ENCODE measurements around the gene FGF18. TPM values are rescaled to one million over a fixed set of nuclear protein-coding genes. Genes with fewer than 3 reads are reported as not detected.

The FGF18 gene
- total RNA-seq, 2 donors from 2014 or later: 0.35 TPM; not detected in 1

DNA sequence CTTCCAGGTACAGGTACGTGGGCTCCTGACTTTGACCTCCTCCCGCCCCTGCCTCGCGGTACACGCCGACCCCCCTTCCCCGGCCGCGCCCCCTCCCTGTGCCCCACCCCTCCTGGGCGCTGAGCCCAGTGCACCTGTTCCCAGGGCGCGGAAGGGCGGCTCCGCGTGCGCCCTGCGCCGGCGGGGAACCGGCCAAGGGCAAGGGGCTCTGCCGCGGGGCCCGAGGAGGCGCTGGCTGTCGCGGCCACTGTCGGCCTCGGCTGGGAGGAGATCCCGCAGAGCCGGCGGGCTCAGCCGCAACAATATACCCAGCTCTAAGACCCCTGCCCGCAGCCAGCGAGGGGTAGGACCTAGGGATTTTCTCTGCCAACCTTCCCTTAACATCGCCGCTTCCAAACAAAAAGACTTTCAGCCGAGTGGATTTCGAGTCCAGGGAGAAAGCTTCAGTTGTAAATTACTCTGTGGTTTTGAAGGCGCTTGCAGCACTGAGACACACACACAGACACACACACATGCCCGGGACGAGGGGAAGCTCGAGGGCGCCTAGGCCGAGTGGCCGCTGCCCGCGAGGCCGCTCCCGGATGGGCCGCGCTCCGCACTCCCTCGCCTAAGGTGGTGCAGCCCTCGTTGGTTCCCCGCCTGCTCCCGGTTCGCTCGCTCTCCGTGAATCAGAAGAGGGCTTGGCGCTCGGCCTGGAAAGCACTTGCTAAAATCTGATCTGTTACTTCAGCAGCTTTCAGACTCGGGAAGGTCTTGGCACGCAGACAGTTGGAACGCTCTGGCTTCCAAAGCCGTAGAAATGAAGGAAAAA lies 1.2 kb downstream of the FGF18 start:
- Histone ChIP-seq H3K4me3 (peak overlapping the region; percentile 30), H3K27me3 (peaks cover 15% of the 10 kb centered on the region), H3K4me1 (peaks cover 14% of the 10 kb centered on the region), H3K9ac (ENCODE audit: low read depth in 2 of 2, low read length in 2 of 2) (peak overlapping the region in 1 of 2 donors; percentile 56), H3K27ac (no peak overlapping the region), H3K9me3 (no peaks in the 10 kb centered on the region), H3K36me3 (no peaks in the 10 kb centered on the region)
- TF ChIP-seq, protein P1, sequence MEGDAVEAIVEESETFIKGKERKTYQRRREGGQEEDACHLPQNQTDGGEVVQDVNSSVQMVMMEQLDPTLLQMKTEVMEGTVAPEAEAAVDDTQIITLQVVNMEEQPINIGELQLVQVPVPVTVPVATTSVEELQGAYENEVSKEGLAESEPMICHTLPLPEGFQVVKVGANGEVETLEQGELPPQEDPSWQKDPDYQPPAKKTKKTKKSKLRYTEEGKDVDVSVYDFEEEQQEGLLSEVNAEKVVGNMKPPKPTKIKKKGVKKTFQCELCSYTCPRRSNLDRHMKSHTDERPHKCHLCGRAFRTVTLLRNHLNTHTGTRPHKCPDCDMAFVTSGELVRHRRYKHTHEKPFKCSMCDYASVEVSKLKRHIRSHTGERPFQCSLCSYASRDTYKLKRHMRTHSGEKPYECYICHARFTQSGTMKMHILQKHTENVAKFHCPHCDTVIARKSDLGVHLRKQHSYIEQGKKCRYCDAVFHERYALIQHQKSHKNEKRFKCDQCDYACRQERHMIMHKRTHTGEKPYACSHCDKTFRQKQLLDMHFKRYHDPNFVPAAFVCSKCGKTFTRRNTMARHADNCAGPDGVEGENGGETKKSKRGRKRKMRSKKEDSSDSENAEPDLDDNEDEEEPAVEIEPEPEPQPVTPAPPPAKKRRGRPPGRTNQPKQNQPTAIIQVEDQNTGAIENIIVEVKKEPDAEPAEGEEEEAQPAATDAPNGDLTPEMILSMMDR (IDR thresholded peaks at IDR 0.05): no peak
- DNase-seq: peak; percentile 69
- intact Hi-C loops (cut with DNase I): loop anchor here (5.0 kb wide), 1 partner anchor 622 kb away; no protein-coding TSS in a partner anchor

DNA sequence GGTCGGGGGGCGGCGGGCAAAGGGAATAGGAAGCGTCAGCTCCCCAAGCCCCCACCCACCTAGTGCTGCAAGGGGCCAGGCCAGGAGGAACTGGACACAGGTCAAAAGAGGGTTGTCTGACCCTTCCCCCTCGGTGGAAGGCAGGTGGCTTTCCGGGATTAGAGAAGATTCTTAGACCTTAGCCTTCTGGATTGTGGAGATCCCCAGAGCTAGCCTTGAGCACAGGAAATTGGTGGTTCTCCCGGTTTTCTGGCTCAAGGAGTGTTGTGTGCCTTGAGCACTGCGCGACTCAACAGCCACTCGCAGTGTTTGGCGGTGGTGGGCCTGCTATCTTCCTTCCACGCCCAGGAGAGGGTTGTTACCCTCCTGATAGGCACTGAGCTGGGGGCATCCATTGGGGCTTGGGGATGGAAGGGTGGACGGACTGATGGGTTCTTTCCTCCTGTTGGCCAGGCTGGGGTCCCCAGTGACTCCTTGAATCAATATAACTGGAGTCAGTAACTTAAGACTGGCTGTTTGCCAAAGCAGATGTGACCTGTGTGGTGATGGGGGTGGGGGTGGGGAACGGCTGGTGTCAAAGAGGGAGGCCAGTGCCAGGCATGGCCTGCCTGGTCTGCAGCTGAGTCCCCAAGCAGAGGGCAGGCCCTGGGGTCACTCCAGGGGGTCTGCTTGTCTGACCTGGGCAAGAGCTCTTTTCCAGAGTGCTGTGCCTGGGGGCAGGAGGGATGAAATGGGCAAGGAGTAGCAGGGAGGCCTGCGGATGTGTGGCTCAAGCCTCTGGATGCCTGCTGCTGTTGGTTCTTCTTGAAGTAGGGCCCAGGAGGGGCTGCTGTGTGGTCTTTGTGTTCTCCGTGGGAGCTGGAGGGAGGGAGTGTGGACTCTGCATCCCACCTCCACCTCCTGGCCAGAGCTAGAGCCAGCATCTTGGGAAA lies 2.1 kb downstream of the FGF18 start:
- peaks cover 14% of the 10 kb centered on the region for H3K4me1 ChIP-seq
- TF ChIP-seq, protein P1 (IDR thresholded peaks at IDR 0.05): no peak
- peaks cover 15% of the 10 kb centered on the region for H3K27me3 ChIP-seq
- DNase-seq: no peak
- no peak overlapping the region for H3K27ac ChIP-seq
- H3K9ac ChIP-seq (ENCODE audit: low read depth in 2 of 2, low read length in 2 of 2): no peak overlapping the region
- H3K36me3 ChIP-seq: no peaks in the 10 kb centered on the region
- intact Hi-C loops (cut with DNase I): loop anchor here (5.0 kb wide), 1 partner anchor 621 kb away; no protein-coding TSS in a partner anchor
- H3K4me3 ChIP-seq: no peak overlapping the region
- no peaks in the 10 kb centered on the region for H3K9me3 ChIP-seq

- DNase-seq: no peak
- intact Hi-C loops (cut with DNase I): loop anchor here (5.0 kb wide), 1 partner anchor 620 kb away; no protein-coding TSS in a partner anchor
- TF ChIP-seq, protein P1 (IDR thresholded peaks at IDR 0.05): no peak
Measured at GRCh38 chr5:171422495-171422894, 3.0 kb downstream of the FGF18 start.

GRCh38 chr5:171422902-171423663 lies 3.6 kb downstream of the FGF18 start:
- intact Hi-C loops (cut with DNase I): loop anchor here (5.0 kb wide), 1 partner anchor 619 kb away; no protein-coding TSS in a partner anchor
- H3K4me3 ChIP-seq: no peak overlapping the region
- no peak overlapping the region for H3K27ac ChIP-seq
- H3K9ac ChIP-seq (ENCODE audit: low read depth in 2 of 2, low read length in 2 of 2): no peak overlapping the region
- no peak for DNase-seq
- TF ChIP-seq, protein P1 (IDR thresholded peaks at IDR 0.05): no peak
- H3K27me3 ChIP-seq: peaks cover 15% of the 10 kb centered on the region
- H3K4me1 ChIP-seq: peaks cover 14% of the 10 kb centered on the region
- H3K9me3 ChIP-seq: no peaks in the 10 kb centered on the region
- no peaks in the 10 kb centered on the region for H3K36me3 ChIP-seq

More at GRCh38 chr5:171422495-171422894, 3.0 kb downstream of the FGF18 start:
- no peak overlapping the region for H3K27ac ChIP-seq
- H3K27me3 ChIP-seq: peaks cover 15% of the 10 kb centered on the region
- H3K4me3 ChIP-seq: no peak overlapping the region
- H3K36me3 ChIP-seq: no peaks in the 10 kb centered on the region
- H3K4me1 ChIP-seq: peaks cover 14% of the 10 kb centered on the region
- no peak overlapping the region for H3K9ac ChIP-seq (ENCODE audit: low read depth in 2 of 2, low read length in 2 of 2)
- no peaks in the 10 kb centered on the region for H3K9me3 ChIP-seq

Data from colonic mucosa (tissue), 4 donors.